WTC11 (cell line): Measurements from ENCODE around the gene HOXA5. TPM values are rescaled to one million over a fixed set of nuclear protein-coding genes. Genes with fewer than 3 reads are reported as not detected.

Experiments
- ATAC-seq: fragments of 200-7000 bp; cut with Tn5 transposase; 2 replicates; pipeline ENCODE4 v1.10.0; 2021; ENCODE audit warnings: mild to moderate bottlenecking, moderate library complexity
- CTCF ChIA-PET: fragments of 300-600 bp; sonication (Branson Sonifier 250); formaldehyde crosslinking; loops from one replicate; lab custom pipeline; 2021; ENCODE audit warnings: antibody characterized with exemption; lab: Charles Lee
- POLR2A ChIA-PET: fragments of 350-600 bp; sonication (Branson Sonifier 250); formaldehyde crosslinking; loops from one replicate; lab custom pipeline; 2021; ENCODE audit warnings: antibody characterized with exemption; lab: Charles Lee
- DNase-seq: peaks from one replicate; pipeline ENCODE4 v3.0.0; 2021; ENCODE audit warnings: low spot score
- H3K27ac Mint-ChIP-seq: 2 replicates; pipeline ENCODE4 v1.8.0; 2021; ENCODE audit warnings: mixed read lengths
- H3K27me3 Mint-ChIP-seq: 2 replicates; pipeline ENCODE4 v1.8.0; 2021; ENCODE audit warnings: low read depth, mild to moderate bottlenecking, moderate library complexity, mixed read lengths
- H3K36me3 Mint-ChIP-seq: 2 replicates; pipeline ENCODE4 v1.8.0; 2021; ENCODE audit warnings: mixed read lengths
- H3K4me1 Mint-ChIP-seq: 2 replicates; pipeline ENCODE4 v1.8.0; 2022; ENCODE audit warnings: mixed read lengths
- H3K4me3 Mint-ChIP-seq: 2 replicates; pipeline ENCODE4 v1.8.0; 2021; ENCODE audit warnings: mild to moderate bottlenecking, moderate library complexity, mixed read lengths
- H3K9me3 Mint-ChIP-seq: 2 replicates; pipeline ENCODE4 v1.8.0; 2021; ENCODE audit warnings: mixed read lengths
- CBFB ChIP-seq: sonication (generic); formaldehyde crosslinking; IDR thresholded peaks from 2 replicates; pipeline ENCODE4 v1.8.1; 2022; ENCODE audit warnings: mild to moderate bottlenecking, low read depth, missing genetic modification reagents
- CREM ChIP-seq: sonication (generic); formaldehyde crosslinking; IDR thresholded peaks from 2 replicates; pipeline ENCODE4 v1.8.1; 2022; ENCODE audit warnings: mild to moderate bottlenecking, missing genetic modification reagents, moderate library complexity
- EMX1 ChIP-seq: fragments of 250-450 bp; sonication (Bioruptor Pico); IDR thresholded peaks from 2 replicates; pipeline ENCODE4 v1.8.0; 2021; ENCODE audit warnings: mild to moderate bottlenecking
- ERG ChIP-seq: fragments of 250-450 bp; sonication (Bioruptor Pico); IDR thresholded peaks from 2 replicates; pipeline ENCODE4 v1.8.0; 2021; ENCODE audit warnings: mild to moderate bottlenecking
- ESRRA ChIP-seq: sonication (generic); formaldehyde crosslinking; IDR thresholded peaks from 2 replicates; pipeline ENCODE4 v1.8.1; 2022; ENCODE audit warnings: mild to moderate bottlenecking, missing genetic modification reagents, borderline replicate concordance
- FOXJ3 ChIP-seq: sonication (generic); formaldehyde crosslinking; IDR thresholded peaks from 2 replicates; pipeline ENCODE4 v1.9.0; 2021; ENCODE audit warnings: missing genetic modification reagents, mild to moderate bottlenecking, borderline replicate concordance
- FOXP4 ChIP-seq: sonication (generic); formaldehyde crosslinking; IDR thresholded peaks from 2 replicates; pipeline ENCODE4 v1.8.0; 2022; ENCODE audit warnings: mild to moderate bottlenecking, missing genetic modification reagents
- GRHL2 ChIP-seq: fragments of 250-450 bp; sonication (Bioruptor Pico); IDR thresholded peaks from 2 replicates; pipeline ENCODE4 v1.8.0; 2022; ENCODE audit warnings: mild to moderate bottlenecking, moderate library complexity; ENCODE audit not compliant: insufficient replicate concordance, severe bottlenecking
- MXD4 ChIP-seq: fragments of 250-450 bp; sonication (Bioruptor Pico); IDR thresholded peaks from 2 replicates; pipeline ENCODE4 v1.8.0; 2021; ENCODE audit warnings: mild to moderate bottlenecking, moderate library complexity, borderline replicate concordance
- ZNF138 ChIP-seq: sonication (generic); formaldehyde crosslinking; conservative IDR thresholded peaks from 2 replicates; pipeline ENCODE4 v1.8.1; 2022; ENCODE audit warnings: mild to moderate bottlenecking, moderate library complexity, missing genetic modification reagents
- ZNF396 ChIP-seq: fragments of 250-450 bp; sonication (Bioruptor Pico); IDR thresholded peaks from 2 replicates; pipeline ENCODE4 v1.8.0; 2021; ENCODE audit warnings: mild to moderate bottlenecking, moderate library complexity, borderline replicate concordance
- total RNA-seq: library from RNA; stranded (reverse); gene quantifications from 3 replicates; pipeline ENCODE4 v1.2.3, GENCODE V29; 2021
- TF ChIP-seq, protein P1 (sequence below): sonication (generic); formaldehyde crosslinking; IDR thresholded peaks from 2 replicates; pipeline ENCODE4 v1.8.1; 2022; ENCODE audit warnings: mild to moderate bottlenecking, missing genetic modification reagents, moderate library complexity, borderline replicate concordance
- TF ChIP-seq, protein P2 (sequence below): sonication (generic); formaldehyde crosslinking; IDR thresholded peaks from 2 replicates; pipeline ENCODE4 v1.8.1; 2022; ENCODE audit warnings: mild to moderate bottlenecking, moderate library complexity, missing genetic modification reagents
- TF ChIP-seq, protein P3 (sequence below): sonication (generic); formaldehyde crosslinking; IDR thresholded peaks from 2 replicates; pipeline ENCODE4 v1.8.1; 2023; ENCODE audit warnings: mild to moderate bottlenecking, missing genetic modification reagents
- TF ChIP-seq, protein P4 (sequence below): sonication (generic); formaldehyde crosslinking; IDR thresholded peaks from 2 replicates; pipeline ENCODE4 v1.8.0; 2022; ENCODE audit warnings: mild to moderate bottlenecking, missing genetic modification reagents

Gene HOXA5
- total RNA-seq, 1 experiment from 2014 or later: not detected

DNA sequence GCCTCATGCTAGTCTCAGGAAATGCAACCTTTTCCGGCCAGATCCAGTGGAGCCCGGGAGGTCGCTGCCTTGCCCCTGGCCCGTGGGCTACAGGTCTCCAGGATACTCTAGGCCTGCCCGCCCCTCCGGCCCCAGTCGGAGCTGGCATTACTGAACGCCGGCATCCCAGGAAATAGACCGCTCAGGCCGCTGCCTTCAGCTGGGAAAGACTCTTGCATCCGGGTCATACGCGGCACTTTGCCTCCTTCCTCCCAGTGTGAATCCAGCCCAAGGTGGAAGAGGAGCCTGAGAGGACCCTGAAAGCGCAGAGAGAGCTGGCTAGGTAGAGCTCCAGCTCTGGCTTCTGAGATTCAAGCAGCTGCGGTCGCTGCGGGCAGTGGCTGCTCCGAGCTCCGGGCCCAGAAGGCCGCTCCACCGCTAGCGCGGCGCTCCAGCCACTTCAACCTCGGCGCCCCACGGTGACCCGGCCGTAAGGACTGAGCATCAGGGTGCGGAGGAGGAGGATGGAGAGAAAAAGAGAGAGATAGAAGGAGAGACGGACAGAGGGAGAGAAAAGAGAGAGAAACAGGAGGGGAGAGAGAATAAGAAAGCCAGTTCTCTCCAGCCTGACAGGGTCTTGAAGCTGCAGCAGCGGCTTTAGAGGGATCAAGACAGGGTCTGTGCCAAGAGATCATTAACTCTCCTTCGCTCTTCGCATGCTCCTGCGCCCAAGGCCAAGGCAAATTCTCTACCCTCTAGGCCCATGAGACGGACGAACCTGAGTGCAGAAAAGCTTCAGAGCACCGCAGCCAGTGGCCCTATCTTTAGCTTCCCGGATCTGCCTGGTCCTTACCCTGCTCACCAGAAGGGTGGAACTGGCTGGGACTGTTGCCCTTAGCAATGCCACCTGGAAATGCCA, 32.4 kb upstream of the HOXA5 start:
- DNase-seq (no peak), ATAC-seq (peak; percentile 2; the same call in 1 of the 2 replicates)
- no peak overlapping the region for H3K4me3 Mint-ChIP-seq
- ChIA-PET CTCF (interaction anchor here (0.6 to 2.3 kb wide), 7 partner anchors 9 to 78 kb away, joined by 3 to 6 read pairs (median 4); partner anchors contain the start of genes HOXA11 and HOXA9), POLR2A (interaction anchor here (0.8 kb wide), 1 partner anchor 29 kb away, joined by 3 read pairs; no protein-coding TSS in a partner anchor)
- H3K4me1 Mint-ChIP-seq: peaks cover 27% of the 10 kb centered on the region
- H3K9me3 Mint-ChIP-seq: no peaks in the 10 kb centered on the region
- no peak overlapping the region for H3K27ac Mint-ChIP-seq
- peaks cover 99% of the 10 kb centered on the region for H3K27me3 Mint-ChIP-seq
- no peaks in the 10 kb centered on the region for H3K36me3 Mint-ChIP-seq
- no peak for TF ChIP-seq FOXJ3 (CRISPR knock-in tag)
- TF ChIP-seq, all 79 proteins: peak for 0

DNA sequence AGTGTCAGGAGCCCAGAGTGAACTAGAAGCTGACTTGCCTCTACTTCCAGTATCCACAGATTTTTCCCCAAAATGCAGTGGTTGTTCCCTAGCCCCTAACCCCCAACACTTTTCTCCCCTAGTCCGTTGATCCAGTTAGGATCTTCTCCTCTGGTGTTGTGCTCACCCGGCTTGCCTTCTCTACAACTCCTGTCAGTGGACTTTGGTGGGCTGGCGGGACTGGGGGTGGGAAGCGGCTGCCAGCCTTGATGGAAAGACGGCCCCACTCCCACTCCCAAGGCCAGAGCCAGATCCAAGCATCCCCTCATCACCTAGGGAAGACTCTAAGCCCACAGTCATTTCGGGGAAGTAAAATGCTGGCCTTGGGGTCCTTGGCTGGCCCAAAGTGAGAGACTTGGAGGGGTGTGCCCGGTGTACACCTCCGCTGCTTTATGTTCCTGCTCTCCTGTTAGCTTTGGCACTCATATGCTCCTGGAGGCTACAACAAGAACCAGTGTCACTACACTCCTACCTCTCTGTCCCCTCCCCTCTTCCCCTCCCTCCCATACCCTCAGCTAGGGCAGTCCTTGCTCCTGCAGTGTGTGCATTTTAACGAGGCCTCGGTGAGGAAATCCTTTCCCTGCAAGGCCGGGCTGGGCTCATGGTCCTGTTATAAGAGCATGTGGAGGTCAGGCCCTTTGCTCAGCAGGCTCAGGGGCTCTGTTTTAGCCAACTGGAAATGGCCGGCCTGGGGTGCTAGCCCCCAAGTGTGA, 31.6 kb upstream of the HOXA5 start:
- Mint-ChIP-seq H3K4me3 (peak overlapping the region; percentile 50; the same call in 1 of the 2 replicates), H3K36me3 (0 out of 2 replicates have a peak, but pooled peaks cover 2% of the 10 kb centered on the region)
- POLR2A ChIA-PET: no interaction called here

More for the DNA sequence above, 31.6 kb upstream of the HOXA5 start:
- TF ChIP-seq MXD4 (CRISPR knock-in tag): no peak
- no peak for TF ChIP-seq ZNF138 (CRISPR knock-in tag)
- TF ChIP-seq, protein P1, sequence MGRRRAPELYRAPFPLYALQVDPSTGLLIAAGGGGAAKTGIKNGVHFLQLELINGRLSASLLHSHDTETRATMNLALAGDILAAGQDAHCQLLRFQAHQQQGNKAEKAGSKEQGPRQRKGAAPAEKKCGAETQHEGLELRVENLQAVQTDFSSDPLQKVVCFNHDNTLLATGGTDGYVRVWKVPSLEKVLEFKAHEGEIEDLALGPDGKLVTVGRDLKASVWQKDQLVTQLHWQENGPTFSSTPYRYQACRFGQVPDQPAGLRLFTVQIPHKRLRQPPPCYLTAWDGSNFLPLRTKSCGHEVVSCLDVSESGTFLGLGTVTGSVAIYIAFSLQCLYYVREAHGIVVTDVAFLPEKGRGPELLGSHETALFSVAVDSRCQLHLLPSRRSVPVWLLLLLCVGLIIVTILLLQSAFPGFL (CRISPR knock-in tag): no peak
- TF ChIP-seq, protein P2, sequence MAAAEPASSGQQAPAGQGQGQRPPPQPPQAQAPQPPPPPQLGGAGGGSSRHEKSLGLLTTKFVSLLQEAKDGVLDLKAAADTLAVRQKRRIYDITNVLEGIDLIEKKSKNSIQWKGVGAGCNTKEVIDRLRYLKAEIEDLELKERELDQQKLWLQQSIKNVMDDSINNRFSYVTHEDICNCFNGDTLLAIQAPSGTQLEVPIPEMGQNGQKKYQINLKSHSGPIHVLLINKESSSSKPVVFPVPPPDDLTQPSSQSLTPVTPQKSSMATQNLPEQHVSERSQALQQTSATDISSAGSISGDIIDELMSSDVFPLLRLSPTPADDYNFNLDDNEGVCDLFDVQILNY (CRISPR knock-in tag): no peak
- TF ChIP-seq GRHL2: no peak
- no peak for TF ChIP-seq CREM
- TF ChIP-seq, protein P3, sequence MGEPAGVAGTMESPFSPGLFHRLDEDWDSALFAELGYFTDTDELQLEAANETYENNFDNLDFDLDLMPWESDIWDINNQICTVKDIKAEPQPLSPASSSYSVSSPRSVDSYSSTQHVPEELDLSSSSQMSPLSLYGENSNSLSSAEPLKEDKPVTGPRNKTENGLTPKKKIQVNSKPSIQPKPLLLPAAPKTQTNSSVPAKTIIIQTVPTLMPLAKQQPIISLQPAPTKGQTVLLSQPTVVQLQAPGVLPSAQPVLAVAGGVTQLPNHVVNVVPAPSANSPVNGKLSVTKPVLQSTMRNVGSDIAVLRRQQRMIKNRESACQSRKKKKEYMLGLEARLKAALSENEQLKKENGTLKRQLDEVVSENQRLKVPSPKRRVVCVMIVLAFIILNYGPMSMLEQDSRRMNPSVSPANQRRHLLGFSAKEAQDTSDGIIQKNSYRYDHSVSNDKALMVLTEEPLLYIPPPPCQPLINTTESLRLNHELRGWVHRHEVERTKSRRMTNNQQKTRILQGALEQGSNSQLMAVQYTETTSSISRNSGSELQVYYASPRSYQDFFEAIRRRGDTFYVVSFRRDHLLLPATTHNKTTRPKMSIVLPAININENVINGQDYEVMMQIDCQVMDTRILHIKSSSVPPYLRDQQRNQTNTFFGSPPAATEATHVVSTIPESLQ: no peak
- no peak for TF ChIP-seq EMX1 (CRISPR knock-in tag)
- TF ChIP-seq FOXP4 (CRISPR knock-in tag): no peak
- TF ChIP-seq CBFB: no peak
- TF ChIP-seq, protein P4, sequence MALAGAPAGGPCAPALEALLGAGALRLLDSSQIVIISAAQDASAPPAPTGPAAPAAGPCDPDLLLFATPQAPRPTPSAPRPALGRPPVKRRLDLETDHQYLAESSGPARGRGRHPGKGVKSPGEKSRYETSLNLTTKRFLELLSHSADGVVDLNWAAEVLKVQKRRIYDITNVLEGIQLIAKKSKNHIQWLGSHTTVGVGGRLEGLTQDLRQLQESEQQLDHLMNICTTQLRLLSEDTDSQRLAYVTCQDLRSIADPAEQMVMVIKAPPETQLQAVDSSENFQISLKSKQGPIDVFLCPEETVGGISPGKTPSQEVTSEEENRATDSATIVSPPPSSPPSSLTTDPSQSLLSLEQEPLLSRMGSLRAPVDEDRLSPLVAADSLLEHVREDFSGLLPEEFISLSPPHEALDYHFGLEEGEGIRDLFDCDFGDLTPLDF (CRISPR knock-in tag): no peak
- no peak for TF ChIP-seq ERG (CRISPR knock-in tag)
- TF ChIP-seq ESRRA (CRISPR knock-in tag): no peak
- TF ChIP-seq ZNF396: no peak
- TF ChIP-seq, all 79 proteins: peak for 0
- Mint-ChIP-seq H3K27me3 (peaks cover 99% of the 10 kb centered on the region), H3K9me3 (no peaks in the 10 kb centered on the region), H3K27ac (no peak overlapping the region), H3K4me1 (peaks cover 27% of the 10 kb centered on the region)
- ATAC-seq: peak; percentile 10; the same call in 1 of the 2 replicates
- CTCF ChIA-PET: interaction anchor here (0.9 to 2.3 kb wide), 6 partner anchors 9 to 77 kb away, joined by 3 to 6 read pairs (median 4); partner anchors contain the start of genes HOXA11 and HOXA9
- DNase-seq: no peak
